ENCODE measurements around the gene ZBTB40.

DNA sequence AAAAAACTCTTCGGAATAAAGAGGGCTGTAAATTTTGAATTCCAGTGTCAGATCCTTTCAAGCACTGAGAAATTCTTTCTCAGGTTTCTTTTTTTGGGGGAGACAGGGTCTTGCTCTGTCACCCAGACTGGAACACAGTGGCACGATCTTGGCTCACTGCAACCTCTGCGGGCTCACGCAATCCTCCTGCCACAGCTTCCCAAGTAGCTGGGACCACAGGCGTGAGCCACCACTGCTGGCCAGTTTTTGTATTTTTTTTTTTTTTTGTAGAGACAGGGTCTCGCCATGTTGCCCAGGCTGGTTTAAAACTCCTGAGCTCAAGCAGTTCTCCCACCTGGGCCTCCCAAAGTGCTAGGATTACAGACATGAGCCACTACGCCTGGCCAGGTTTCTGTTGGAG is 76.8 kb downstream of the ZBTB40 start:
- no peak for TF ChIP-seq EZH2phosphoT487 (IDR thresholded peaks at IDR 0.05; ENCODE audit: low read depth, severe bottlenecking, unreplicated experiment)
- TF ChIP-seq, protein P1, sequence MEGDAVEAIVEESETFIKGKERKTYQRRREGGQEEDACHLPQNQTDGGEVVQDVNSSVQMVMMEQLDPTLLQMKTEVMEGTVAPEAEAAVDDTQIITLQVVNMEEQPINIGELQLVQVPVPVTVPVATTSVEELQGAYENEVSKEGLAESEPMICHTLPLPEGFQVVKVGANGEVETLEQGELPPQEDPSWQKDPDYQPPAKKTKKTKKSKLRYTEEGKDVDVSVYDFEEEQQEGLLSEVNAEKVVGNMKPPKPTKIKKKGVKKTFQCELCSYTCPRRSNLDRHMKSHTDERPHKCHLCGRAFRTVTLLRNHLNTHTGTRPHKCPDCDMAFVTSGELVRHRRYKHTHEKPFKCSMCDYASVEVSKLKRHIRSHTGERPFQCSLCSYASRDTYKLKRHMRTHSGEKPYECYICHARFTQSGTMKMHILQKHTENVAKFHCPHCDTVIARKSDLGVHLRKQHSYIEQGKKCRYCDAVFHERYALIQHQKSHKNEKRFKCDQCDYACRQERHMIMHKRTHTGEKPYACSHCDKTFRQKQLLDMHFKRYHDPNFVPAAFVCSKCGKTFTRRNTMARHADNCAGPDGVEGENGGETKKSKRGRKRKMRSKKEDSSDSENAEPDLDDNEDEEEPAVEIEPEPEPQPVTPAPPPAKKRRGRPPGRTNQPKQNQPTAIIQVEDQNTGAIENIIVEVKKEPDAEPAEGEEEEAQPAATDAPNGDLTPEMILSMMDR (IDR thresholded peaks at IDR 0.05; ENCODE audit: poor library complexity) = no peak

Data from hepatocyte (in vitro differentiated cells).